Thyroid gland (tissue), 4 donors: Measurements from ENCODE around the gene BLM. TPM values are rescaled to one million over a fixed set of nuclear protein-coding genes. Genes with fewer than 3 reads are reported as not detected.

Experiments
- DNase-seq, 2 donors: peaks; one replicate each; pipeline ENCODE4 v3.0.0-alpha.2; 2019
- H3K27ac ChIP-seq, 3 donors: fragments of 200-600 bp; sonication (generic); 1 replicate in 2 of 3; 2 replicates in 1 of 3; pipeline ENCODE4 v1.5.1; 2016 to 2019; ENCODE audit warnings: mild to moderate bottlenecking in 1 of 3, moderate library complexity in 1 of 3
- H3K27me3 ChIP-seq: fragments of 200-600 bp; sonication (generic); one replicate; pipeline ENCODE4 v1.5.1; 2019
- H3K36me3 ChIP-seq, 2 donors: fragments of 200-600 bp; sonication (generic); one replicate each; pipeline ENCODE4 v1.5.1; 2016 to 2019
- H3K4me1 ChIP-seq, 2 donors: fragments of 200-600 bp; sonication (generic); one replicate each; pipeline ENCODE4 v1.5.1; 2017 to 2019
- H3K4me3 ChIP-seq, 3 donors: fragments of 200-600 bp; sonication (generic); replicated peaks in 1 of 3; 1 replicate in 2 of 3; 2 replicates in 1 of 3; pipeline ENCODE4 v1.5.1; 2016; ENCODE audit warnings: mild to moderate bottlenecking in 1 of 3
- H3K9me3 ChIP-seq: fragments of 200-600 bp; sonication (generic); one replicate; pipeline ENCODE4 v1.5.1; 2017
- POLR2A ChIP-seq, 2 donors: fragments of 450-650 bp; IDR thresholded peaks; one replicate each; pipeline ENCODE4 v1.6.1; 2017; ENCODE audit warnings: antibody characterized with exemption in 2 of 2, mild to moderate bottlenecking in 2 of 2, moderate library complexity in 1 of 2
- WGBS, 2 donors: methylation state at CpG; one replicate each; pipeline ENCODE4 v1.1.5; 2017; 5-methylcytosine and 5-hydroxymethylcytosine counted together
- intact Hi-C: fragments of 100-400 bp; cut with DNase I; formaldehyde crosslinking; loops from one replicate; pipeline ENCODE4 v1.15.1; 2023
- total RNA-seq, 4 donors: library from RNA; depleted of rRNA; stranded (reverse); fragments of >200 nt; gene quantifications; one replicate each; pipeline ENCODE4 v1.2.3, GENCODE V29; 2016
- TF ChIP-seq, protein P1 (sequence below), 6 experiments: fragments of 200-600 bp in 3 of 6; fragments of 450-650 bp in 3 of 6; sonication (generic) in 3 of 6; IDR thresholded peaks; one replicate each; pipeline ENCODE4 v1.5.1; 2016 to 2019; ENCODE audit warnings: antibody characterized with exemption in 6 of 6, mild to moderate bottlenecking in 2 of 6, inconsistent platforms in 1 of 6, moderate library complexity in 1 of 6

The BLM gene
- total RNA-seq, 4 donors from 2014 or later, result 0.67 to 1.3 (median 1.2) TPM

DNA sequence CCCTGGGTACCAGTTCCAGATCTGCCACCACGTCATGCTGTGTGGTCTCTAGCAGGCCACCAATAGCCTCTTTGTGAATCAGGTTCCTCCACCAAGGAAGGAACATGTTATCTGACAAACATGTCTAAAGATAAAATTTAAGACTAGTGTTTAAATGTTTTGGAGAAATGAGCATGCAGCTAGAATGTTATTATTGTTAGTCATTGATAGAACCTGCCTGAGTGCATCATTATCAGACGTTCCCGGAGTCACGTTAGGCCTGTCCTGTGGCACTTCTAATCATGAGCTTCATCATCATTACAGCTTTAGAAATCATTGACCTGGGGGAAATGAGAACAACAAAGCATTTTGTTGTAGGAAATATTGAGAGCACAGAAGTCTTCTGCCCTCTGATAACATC, 92.4 kb downstream of the BLM start:
- WGBS, 2 donors, result 94 to 97% methylated on average over 4 of the region's 4 CpGs
- no peak for DNase-seq
- Histone ChIP-seq H3K9me3 (no peaks in the 10 kb centered on the region), H3K27ac (no peak overlapping the region), H3K4me1 (peaks cover 0 to 17% of the 10 kb centered on the region in 2 donors), H3K27me3 (no peaks in the 10 kb centered on the region), H3K36me3 (no peaks in the 10 kb centered on the region), H3K4me3 (no peak overlapping the region)
- intact Hi-C loops, result no loop called here
- TF ChIP-seq POLR2A (IDR thresholded peaks at IDR 0.05), result no peak
- TF ChIP-seq, protein P1, sequence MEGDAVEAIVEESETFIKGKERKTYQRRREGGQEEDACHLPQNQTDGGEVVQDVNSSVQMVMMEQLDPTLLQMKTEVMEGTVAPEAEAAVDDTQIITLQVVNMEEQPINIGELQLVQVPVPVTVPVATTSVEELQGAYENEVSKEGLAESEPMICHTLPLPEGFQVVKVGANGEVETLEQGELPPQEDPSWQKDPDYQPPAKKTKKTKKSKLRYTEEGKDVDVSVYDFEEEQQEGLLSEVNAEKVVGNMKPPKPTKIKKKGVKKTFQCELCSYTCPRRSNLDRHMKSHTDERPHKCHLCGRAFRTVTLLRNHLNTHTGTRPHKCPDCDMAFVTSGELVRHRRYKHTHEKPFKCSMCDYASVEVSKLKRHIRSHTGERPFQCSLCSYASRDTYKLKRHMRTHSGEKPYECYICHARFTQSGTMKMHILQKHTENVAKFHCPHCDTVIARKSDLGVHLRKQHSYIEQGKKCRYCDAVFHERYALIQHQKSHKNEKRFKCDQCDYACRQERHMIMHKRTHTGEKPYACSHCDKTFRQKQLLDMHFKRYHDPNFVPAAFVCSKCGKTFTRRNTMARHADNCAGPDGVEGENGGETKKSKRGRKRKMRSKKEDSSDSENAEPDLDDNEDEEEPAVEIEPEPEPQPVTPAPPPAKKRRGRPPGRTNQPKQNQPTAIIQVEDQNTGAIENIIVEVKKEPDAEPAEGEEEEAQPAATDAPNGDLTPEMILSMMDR (IDR thresholded peaks at IDR 0.05), result no peak

GRCh38 chr15:90810354-90810753, 93.2 kb downstream of the BLM start:
- Histone ChIP-seq H3K4me3 (no peak overlapping the region), H3K36me3 (no peaks in the 10 kb centered on the region), H3K4me1 (peaks cover 0 to 17% of the 10 kb centered on the region in 2 donors), H3K27ac (no peak overlapping the region), H3K27me3 (no peaks in the 10 kb centered on the region), H3K9me3 (no peaks in the 10 kb centered on the region)
- intact Hi-C loops, result no loop called here
- no peak for TF ChIP-seq POLR2A (IDR thresholded peaks at IDR 0.05)
- TF ChIP-seq, protein P1 (IDR thresholded peaks at IDR 0.05), result no peak
- no peak for DNase-seq
- 96 to 98% methylated on average over 4 of the region's 4 CpGs for WGBS, 2 donors

DNA sequence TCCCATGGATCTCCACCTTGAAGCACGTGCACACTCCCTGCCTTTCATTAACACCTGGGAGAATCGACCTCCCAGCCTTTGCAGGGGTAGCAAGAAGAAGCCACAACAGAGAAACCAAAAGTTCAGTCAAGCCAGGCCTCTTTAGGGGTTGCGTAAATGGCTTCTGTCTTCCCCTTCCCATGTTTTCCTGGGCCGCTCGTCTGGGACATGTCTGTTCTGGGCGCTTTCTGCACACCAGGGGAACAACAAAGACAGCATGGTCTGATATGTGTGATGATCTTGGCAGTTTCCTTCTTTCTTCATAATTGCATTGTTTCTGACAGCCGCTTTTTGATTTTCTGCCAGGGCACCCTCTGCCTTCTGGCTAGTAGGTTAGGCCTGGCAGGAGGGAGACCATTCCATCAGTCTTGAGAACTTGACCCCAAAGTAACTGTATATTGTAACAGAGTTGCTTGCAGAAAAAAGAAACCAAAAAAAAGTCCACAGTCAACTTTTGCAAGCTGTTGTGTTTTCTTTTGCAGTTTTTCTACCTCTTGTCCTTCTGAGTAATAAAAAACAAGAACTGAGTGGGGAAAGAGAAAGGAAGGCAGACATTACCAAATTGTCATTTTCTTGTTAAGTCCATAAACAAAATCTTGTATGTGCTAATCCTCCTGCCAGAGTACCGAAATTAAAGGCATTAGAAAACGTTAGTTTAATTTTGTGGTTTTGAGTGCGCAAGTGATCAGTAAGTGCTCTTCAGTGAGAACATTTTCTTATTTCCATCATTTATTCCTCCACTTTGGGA, 95.2 kb downstream of the BLM start:
- Histone ChIP-seq H3K36me3 (no peaks in the 10 kb centered on the region), H3K9me3 (no peaks in the 10 kb centered on the region), H3K27ac (no peak overlapping the region), H3K4me3 (no peak overlapping the region), H3K27me3 (no peaks in the 10 kb centered on the region), H3K4me1 (peaks cover 0 to 17% of the 10 kb centered on the region in 2 donors)
- WGBS, 2 donors, result 86 to 87% methylated on average over 10 of the region's 10 CpGs
- TF ChIP-seq POLR2A (IDR thresholded peaks at IDR 0.05), result no peak
- TF ChIP-seq, protein P1 (IDR thresholded peaks at IDR 0.05), result no peak
- intact Hi-C loops, result no loop called here
- no peak for DNase-seq

DNA sequence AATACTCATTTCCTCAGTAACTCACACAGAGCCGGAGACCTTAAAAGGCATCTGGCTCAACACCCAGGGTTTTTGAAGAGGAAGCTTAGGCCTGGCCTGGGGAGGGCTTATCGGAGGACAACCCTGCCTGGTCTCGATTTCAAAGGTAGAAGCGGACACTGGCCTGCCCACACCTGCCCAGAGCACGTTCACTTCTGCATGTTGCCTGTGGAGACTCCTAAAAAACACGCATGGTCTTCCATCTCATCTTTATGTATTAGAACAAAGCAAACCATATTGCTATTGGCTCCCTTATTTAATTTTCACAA, 95.8 kb downstream of the BLM start:
- 91 to 96% methylated on average over 6 of the region's 6 CpGs for WGBS, 2 donors
- no peaks in the 10 kb centered on the region for H3K36me3 ChIP-seq
- H3K4me3 ChIP-seq, result no peak overlapping the region
- peaks cover 0 to 17% of the 10 kb centered on the region in 2 donors for H3K4me1 ChIP-seq
- no peaks in the 10 kb centered on the region for H3K27me3 ChIP-seq
- TF ChIP-seq, protein P1 (IDR thresholded peaks at IDR 0.05), result no peak
- no peak for TF ChIP-seq POLR2A (IDR thresholded peaks at IDR 0.05)
- intact Hi-C loops, result no loop called here
- no peak for DNase-seq
- no peak overlapping the region for H3K27ac ChIP-seq
- H3K9me3 ChIP-seq, result no peaks in the 10 kb centered on the region

DNA sequence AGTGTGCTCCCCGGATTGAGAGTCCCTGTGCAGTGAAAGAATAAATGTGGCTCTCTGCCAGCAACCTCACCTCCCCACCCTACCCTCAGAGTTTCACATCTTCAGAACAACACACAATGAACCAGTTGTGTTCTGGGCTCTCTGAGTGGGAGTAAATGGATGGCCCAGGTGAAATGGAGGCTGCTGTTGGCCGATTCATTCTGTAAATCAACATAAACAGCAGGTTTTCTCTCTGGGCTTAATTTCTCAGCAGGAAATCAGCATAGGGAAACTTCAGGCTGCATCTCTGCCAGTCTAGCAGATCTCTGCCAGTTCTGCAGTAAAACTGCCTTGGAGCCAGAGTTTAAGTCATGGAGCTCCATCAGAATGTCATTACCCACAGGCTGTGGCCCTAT, 96.6 kb downstream of the BLM start:
- WGBS, 2 donors, result 47 to 56% methylated on average over 2 of the region's 2 CpGs
- H3K9me3 ChIP-seq, result no peaks in the 10 kb centered on the region
- no peak overlapping the region for H3K4me3 ChIP-seq
- H3K27ac ChIP-seq, result no peak overlapping the region
- DNase-seq, result no peak
- intact Hi-C loops, result no loop called here
- H3K4me1 ChIP-seq, result peaks cover 0 to 17% of the 10 kb centered on the region in 2 donors
- no peaks in the 10 kb centered on the region for H3K36me3 ChIP-seq
- TF ChIP-seq, protein P1 (IDR thresholded peaks at IDR 0.05), result no peak
- TF ChIP-seq POLR2A (IDR thresholded peaks at IDR 0.05), result no peak
- H3K27me3 ChIP-seq, result no peaks in the 10 kb centered on the region
